GM19099 (cell line): Measurements from ENCODE around the gene GP1BB.

Experiments
- POLR2A ChIP-seq: IDR thresholded peaks from 3 replicates; pipeline ENCODE4 v1.6.1; 2011; ENCODE audit warnings: low read depth; ENCODE audit not compliant: insufficient read length; ENCODE audit errors: extremely low read depth

The GP1BB gene

GRCh38 chr22:19758896-19759426 lies 35.6 kb downstream of the GP1BB start:
- no peak for TF ChIP-seq POLR2A

GRCh38 chr22:19759427-19760057 lies 36.2 kb downstream of the GP1BB start:
- no peak for TF ChIP-seq POLR2A

GRCh38 chr22:19760058-19760950 lies 37.0 kb downstream of the GP1BB start, which contains the start of gene TBX1:
Gene TBX1 (plus strand): TSS chr22:19760778. CDS start chr22:19760844, 66 bp downstream.
- TF ChIP-seq POLR2A, result no peak

GRCh38 chr22:19760951-19761724 lies 37.8 kb downstream of the GP1BB start:
- no peak for TF ChIP-seq POLR2A

GRCh38 chr22:19761725-19762567 lies 38.6 kb downstream of the GP1BB start:
- no peak for TF ChIP-seq POLR2A

- TF ChIP-seq POLR2A, result no peak
Observed at GRCh38 chr22:19762568-19763457, 39.5 kb downstream of the GP1BB start.

GRCh38 chr22:19763458-19764298 lies 40.3 kb downstream of the GP1BB start:
- TF ChIP-seq POLR2A, result no peak

- no peak for TF ChIP-seq POLR2A
Observed at GRCh38 chr22:19764299-19764593, 40.9 kb downstream of the GP1BB start.

- TF ChIP-seq POLR2A, result no peak
Observed at GRCh38 chr22:19764636-19765476, 41.5 kb downstream of the GP1BB start.

GRCh38 chr22:19765477-19766239 lies 42.3 kb downstream of the GP1BB start:
- no peak for TF ChIP-seq POLR2A

GRCh38 chr22:19766240-19766510 lies 42.8 kb downstream of the GP1BB start:
- TF ChIP-seq POLR2A, result no peak
